ENCODE measurements around the gene SSTR4.

The SSTR4 gene

DNA sequence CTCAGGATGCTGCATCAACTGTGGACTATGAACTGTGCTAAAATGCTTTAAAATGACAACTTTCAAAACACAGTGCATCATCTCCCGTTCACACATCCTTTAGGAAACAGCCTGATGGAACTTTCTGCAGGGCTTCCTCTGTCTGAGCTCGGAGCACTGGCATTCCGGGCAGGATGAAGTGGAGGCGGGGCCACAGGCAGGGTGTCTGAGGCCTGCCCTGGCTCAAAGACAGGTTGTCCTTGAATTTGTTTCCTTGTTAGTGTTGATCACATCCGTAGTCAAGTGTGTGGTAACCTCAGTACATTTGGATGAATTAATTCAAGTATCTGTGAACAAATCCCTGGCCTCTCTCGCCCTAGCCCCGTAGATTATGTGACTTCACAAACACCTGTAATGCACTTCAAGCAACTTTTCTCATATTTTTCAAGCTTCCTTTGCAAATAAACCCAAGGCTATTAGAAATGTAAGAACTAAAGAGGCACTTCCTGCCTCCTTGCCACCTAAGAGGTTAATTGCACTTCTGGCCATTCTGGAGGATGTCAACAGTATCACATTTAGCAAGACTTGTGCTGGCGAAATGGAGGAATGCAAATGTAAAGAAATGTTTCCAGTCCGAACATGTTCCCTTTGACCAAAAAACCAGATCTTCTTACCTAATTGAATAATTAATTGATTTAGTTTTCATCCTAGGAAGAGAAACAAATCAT, 47.9 kb downstream of the SSTR4 start:
- no peaks in the 10 kb centered on the region for H3K36me3 ChIP-seq (replicated peaks)
- no peak for TF ChIP-seq CTCF (IDR thresholded peaks at IDR 0.05; ENCODE audit: low read depth, low read length, missing control alignments)
- H3K4me3 ChIP-seq (ENCODE audit: low read depth, low read length): no peak overlapping the region
- DNase-seq: no peak
- H3K27ac ChIP-seq: no peak overlapping the region
- no peaks in the 10 kb centered on the region for H3K27me3 ChIP-seq (replicated peaks)
- in situ Hi-C loops (cut with HindIII; ENCODE audit: low pct_ligation_motif_present, low sequenced_read_pairs): no loop called here

DNA sequence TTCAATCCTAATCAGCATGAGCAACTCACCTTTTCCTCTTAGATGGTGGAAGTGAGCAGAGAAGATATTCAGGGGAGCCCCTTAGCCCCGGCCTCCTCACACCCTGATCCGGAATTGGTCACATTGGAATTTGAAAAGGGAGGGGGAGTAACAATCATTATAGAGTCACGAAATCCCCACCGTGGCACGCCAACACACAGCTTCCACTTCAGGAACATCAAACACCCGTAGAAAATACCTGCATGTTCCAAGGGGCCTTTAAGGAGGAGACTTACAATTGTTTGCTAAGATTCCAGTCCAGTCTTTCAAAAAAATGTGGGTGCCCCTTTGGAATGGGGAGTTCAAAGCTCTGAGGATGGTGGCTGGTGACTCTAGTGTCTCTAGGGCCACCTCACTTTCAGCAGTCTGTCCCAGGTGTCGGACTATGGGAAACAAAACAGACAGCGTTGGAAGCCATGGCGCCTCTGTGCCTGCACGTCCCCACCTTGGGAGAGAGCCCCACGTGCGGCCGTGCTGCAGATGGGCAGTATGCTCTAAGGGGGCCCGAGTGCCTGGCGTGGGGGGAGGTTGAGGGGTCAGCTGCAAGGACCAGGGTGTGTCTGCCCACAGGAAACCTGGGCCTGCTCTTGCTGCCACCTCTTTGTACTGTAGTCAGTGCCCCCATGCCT, 48.6 kb downstream of the SSTR4 start:
- in situ Hi-C loops (cut with HindIII; ENCODE audit: low pct_ligation_motif_present, low sequenced_read_pairs): no loop called here
- no peaks in the 10 kb centered on the region for H3K36me3 ChIP-seq (replicated peaks)
- no peak for DNase-seq
- no peak for TF ChIP-seq CTCF (IDR thresholded peaks at IDR 0.05; ENCODE audit: low read depth, low read length, missing control alignments)
- H3K27me3 ChIP-seq (replicated peaks): no peaks in the 10 kb centered on the region
- H3K4me3 ChIP-seq (ENCODE audit: low read depth, low read length): no peak overlapping the region
- no peak overlapping the region for H3K27ac ChIP-seq

- H3K4me3 ChIP-seq (ENCODE audit: low read depth, low read length): no peak overlapping the region
- H3K27me3 ChIP-seq (replicated peaks): no peaks in the 10 kb centered on the region
- H3K27ac ChIP-seq: no peak overlapping the region
- TF ChIP-seq CTCF (IDR thresholded peaks at IDR 0.05; ENCODE audit: low read depth, low read length, missing control alignments): no peak
- no peak for DNase-seq
- no peaks in the 10 kb centered on the region for H3K36me3 ChIP-seq (replicated peaks)
- in situ Hi-C loops (cut with HindIII; ENCODE audit: low pct_ligation_motif_present, low sequenced_read_pairs): no loop called here
Observed at GRCh38 chr20:23084282-23084844, 49.3 kb downstream of the SSTR4 start.

DNA sequence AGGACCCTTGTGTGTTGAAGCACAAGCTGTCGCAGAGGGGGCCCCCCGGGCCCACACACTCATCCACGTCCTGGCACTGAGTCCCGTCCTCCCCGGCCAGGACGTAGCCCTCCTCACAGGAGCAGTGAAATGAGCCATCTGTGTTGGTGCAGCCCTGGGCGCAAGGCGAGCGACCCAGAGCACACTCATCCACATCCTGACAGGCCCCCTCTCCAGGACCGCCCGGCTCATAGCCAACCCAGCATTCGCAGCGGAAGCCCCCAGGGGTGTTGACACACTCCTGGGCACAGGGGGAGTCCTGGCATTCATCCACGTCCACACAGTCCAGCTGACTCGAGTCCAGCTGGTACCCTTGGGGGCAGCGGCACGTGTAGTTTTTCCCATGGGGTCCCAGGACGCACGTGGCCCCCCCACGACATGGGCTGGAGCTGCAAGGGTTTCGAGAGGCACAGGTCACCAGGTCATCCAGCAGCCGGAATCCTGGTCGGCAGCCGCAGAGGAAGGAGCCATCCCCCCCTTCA, 49.8 kb downstream of the SSTR4 start:
- no peak for DNase-seq
- no peaks in the 10 kb centered on the region for H3K27me3 ChIP-seq (replicated peaks)
- H3K36me3 ChIP-seq (replicated peaks): no peaks in the 10 kb centered on the region
- in situ Hi-C loops (cut with HindIII; ENCODE audit: low pct_ligation_motif_present, low sequenced_read_pairs): no loop called here
- TF ChIP-seq CTCF (IDR thresholded peaks at IDR 0.05; ENCODE audit: low read depth, low read length, missing control alignments): no peak
- no peak overlapping the region for H3K27ac ChIP-seq
- no peak overlapping the region for H3K4me3 ChIP-seq (ENCODE audit: low read depth, low read length)

DNA sequence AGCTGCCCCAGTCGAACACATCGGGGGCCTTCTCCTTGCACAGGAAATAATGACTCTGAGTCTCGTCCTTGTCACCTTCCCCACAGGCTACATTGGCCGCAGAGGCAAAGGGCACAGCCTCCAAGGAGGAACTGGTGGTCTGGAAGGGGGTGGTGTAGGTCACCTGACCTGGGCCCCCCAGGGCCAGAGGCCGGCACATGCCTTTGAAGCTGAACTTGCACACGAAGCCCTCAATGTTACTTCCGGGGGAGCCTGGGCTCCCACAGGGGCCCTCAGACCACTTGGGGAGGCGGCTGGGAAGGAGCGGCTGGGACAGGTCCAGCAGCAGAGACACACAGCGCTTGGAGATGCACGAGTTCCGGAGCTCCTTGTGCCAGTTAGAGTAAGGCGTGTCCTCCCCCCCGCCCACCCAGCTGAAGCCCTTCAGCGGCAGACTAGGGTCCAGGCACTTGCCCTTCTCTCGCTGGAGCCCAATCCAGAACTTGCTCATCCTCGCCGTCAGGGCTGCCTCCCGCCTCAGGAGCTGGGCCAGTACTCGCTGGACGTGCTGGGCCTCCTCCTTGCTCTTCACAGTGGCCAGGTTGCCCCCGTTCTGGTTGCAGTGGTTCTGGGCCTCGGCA, 50.4 kb downstream of the SSTR4 start:
- no peak for DNase-seq
- TF ChIP-seq CTCF (IDR thresholded peaks at IDR 0.05; ENCODE audit: low read depth, low read length, missing control alignments): no peak
- Histone ChIP-seq H3K4me3 (ENCODE audit: low read depth, low read length) (no peak overlapping the region), H3K27ac (peak overlapping the region; percentile 46), H3K27me3 (replicated peaks) (no peaks in the 10 kb centered on the region), H3K36me3 (replicated peaks) (no peaks in the 10 kb centered on the region)
- in situ Hi-C loops (cut with HindIII; ENCODE audit: low pct_ligation_motif_present, low sequenced_read_pairs): no loop called here

Data from brain microvascular endothelial cell (primary cell).